Measurements from ENCODE around the gene ARTN. TPM values are rescaled to one million over a fixed set of nuclear protein-coding genes. Genes with fewer than 3 reads are reported as not detected.
A peak's percentile ranks its signal among the peaks of the same experiment; 100 is the strongest.

The ARTN gene
- total RNA-seq, 1 donor from 2014 or later = 5.7 TPM

DNA sequence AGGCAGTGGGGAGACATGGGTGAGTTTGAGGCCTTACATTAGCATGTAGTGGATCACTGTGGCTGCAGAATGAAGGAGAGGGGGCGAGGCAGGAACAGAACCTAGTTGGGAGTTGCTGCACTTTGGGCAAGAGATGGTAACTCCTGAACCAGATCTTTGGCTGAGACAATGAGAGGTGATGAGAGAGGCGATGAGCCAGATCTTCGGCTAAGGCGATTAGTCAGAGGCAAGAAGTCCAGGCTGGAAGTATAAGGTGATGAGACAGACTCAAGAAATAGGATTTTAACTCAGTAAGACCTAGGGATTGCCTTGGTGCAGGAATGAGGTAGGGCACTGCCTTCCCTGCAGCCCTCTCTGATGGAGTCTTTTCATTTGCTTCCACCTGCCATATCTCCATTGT lies 9.1 kb upstream of the ARTN start:
- no peak for DNase-seq (ENCODE audit: low spot score)

DNA sequence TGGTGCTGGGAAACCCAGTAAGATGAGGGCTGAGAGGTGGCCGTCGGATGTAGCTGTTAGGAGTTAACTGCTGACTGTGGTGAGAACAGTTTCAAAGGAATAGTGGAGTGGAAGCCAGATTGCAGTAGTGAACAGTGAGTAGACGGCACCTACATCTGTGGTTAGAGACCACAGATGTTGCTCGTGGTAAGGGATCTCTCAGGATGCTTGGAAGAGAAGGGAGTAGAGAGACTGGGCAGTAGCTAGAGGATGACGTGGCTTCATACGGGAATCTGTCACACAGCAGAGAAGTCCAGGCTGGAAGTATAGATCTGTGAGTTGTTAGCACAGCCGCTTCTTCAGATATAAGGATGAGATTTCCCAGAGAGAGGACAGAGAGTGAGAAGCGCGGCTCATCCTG lies 7.8 kb upstream of the ARTN start:
- no peak for DNase-seq (ENCODE audit: low spot score)

DNA sequence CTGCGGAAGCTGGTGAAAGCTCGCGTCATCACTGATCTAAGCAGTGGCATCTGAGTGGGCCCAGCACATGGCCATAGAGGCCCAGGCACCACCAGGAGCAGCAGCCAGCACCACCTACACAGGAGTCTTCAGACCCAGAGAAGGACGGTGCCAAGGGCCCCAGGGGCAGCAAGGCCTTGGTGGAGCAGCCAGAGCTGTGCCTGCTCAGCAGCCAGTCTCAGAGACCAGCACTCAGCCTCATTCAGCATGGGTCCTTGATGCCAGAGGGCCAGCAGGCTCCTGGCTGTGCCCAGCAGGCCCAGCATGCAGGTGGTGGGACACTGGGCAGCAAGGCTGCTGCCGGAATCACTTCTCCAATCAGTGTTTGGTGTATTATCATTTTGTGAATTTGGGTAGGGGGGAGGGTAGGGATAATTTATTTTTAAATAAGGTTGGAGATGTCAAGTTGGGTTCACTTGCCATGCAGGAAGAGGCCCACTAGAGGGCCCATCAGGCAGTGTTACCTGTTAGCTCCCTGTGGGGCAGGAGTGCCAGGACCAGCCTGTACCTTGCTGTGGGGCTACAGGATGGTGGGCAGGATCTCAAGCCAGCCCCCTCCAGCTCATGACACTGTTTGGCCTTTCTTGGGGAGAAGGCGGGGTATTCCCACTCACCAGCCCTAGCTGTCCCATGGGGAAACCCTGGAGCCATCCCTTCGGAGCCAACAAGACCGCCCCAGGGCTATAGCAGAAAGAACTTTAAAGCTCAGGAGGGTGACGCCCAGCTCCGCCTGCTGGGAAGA lies 3.2 kb upstream of the ARTN start:
- no peak for DNase-seq (ENCODE audit: low spot score)

DNA sequence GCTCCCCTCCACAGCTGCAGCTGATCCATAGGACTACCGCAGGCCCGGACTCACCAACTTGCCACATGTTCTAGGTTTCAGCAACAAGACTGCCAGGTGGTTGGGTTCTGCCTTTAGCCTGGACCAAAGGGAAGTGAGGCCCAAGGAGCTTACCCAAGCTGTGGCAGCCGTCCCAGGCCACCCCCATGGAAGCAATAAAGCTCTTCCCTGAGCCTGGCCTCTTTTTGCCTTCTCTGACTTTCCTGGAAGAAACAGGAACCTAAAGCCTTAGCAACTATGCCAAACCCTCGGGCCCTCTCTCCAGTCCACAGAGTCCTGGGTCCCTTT lies 2.7 kb upstream of the ARTN start:
- no peak for DNase-seq (ENCODE audit: low spot score)

DNA sequence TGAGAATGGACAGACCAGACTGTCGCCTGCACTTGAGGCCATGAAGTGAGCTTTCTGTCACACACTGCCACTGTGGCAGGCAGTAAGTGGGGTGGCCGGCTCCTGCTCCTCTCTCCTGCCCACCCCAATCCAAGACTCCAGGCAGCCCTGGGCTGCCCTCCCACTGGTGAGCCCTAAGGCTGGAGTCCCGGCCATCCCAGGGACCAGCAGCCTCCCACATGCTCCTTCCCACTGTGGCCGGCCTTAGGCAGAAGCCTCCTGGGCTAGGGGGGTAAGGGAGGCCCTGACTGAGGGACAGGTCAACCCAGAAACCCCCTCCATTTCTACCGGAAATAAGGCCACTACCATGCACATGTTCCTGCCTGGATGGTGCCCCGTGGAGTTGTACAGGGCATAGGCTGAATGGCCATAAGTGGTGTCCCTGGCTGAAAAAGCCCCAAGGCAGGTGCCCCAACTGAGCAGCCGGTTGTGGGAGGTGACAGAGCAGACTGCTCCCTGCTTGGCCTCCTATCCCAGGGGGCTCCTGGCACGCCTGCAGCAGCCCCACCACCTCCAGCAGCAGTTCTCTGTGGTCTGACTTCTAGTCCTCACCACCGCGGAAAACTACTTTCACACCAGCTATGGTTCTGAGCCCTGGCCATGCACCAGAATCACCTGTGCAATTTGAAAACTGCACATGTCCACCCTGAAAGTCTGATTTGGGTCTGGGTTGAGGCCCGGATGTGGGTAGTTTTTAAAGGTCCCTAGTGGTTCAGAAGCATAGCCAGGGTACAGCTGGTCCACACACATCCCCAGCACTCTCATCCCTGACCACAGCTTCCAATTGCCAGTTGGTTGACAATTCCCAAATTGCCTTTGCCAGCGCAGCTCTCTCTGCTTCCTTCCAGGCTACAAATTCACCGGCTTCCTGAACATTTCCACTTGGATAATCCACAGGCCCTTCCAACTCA lies 1.6 kb upstream of the ARTN start:
- DNase-seq (ENCODE audit: low spot score) = no peak

DNA sequence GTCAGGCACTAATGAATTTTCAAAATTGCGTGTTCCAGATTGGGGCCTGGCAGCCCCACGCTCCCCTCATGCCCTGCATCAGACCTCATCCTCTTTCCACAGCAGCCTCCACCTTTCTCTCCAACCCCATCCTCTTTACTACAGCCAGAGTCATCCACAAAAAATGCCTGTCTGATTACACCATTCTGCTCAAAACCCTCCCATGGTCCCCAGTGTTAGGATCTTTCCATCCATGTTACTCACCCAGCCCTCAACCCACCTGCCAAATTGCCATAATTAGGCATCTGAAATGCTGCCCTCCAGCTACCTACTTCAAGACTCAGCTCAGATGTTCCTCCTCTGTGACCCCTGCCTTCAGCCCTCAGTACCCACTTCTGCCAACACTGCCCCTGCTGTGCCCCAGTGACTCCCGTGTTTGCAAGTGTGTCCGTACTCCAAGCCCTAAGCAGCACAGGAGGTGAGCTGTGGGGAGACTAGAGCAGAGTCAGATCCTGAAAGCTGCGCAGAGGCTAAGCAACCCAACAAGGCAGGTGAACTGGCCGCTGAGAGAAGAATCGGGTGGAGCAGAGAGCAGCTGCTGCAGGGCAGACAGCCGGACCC lies 715 bp upstream of the ARTN start:
- DNase-seq (ENCODE audit: low spot score) = no peak

DNA sequence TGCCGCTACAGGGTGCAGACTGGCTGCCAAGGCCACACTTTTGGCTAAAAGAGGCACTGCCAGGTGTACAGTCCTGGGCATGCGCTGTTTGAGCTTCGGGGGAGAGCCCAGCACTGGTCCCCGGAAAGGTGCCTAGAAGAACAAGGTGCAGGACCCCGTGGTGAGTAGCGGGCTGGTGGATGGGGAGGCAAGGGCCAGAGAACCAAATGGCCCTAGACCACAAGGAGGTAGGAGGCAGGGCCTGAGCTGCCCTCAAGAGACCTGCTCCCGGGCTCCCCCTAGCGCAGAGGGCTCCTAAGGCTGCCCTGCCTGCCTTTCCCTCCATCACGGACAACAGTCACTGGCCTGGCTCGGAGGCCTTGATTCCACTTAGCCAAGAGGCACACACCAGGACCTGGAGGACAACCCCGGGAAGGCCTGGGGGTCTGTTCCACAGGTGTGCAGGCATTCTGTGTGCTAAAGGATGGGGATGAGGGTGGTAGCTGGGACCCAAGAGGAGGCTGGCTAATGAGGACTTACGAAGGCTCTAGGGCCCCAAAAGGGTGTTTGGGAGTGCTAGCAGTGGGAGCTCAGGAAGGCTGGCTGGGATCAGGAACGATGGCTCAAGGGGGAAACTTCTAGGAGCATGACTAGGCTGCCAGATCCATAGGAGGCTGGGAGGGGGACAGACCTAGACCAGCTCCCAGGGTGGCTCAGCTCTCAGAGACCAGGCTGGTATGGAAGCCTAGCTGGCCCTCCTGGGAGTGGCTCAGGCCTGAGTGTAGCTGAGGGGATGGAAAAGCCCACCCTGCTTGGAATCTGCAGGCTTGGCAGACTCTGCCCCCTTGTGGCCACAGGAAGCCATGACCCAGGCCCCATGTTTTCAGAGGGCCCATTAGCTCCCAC lies 742 bp downstream of the ARTN start:
- DNase-seq (ENCODE audit: low spot score) = peak; percentile 61

DNA sequence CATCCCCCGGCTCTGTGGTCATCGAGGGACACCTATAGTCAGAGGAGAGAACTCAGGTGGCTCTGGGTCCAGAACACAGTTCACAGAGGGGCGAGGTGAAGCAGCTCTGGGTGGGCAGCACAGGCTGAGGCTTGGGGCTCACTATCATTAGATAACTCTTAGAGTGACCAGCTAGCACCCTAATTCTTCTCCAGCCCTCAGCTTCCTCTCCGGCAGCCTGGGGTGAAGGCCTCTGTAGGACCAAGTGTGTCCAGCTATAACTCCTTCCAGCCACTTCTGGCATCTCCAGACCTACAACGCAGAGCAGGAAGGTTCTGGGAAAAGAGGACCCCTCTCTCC lies 1.4 kb downstream of the ARTN start:
- no peak for DNase-seq (ENCODE audit: low spot score)

DNA sequence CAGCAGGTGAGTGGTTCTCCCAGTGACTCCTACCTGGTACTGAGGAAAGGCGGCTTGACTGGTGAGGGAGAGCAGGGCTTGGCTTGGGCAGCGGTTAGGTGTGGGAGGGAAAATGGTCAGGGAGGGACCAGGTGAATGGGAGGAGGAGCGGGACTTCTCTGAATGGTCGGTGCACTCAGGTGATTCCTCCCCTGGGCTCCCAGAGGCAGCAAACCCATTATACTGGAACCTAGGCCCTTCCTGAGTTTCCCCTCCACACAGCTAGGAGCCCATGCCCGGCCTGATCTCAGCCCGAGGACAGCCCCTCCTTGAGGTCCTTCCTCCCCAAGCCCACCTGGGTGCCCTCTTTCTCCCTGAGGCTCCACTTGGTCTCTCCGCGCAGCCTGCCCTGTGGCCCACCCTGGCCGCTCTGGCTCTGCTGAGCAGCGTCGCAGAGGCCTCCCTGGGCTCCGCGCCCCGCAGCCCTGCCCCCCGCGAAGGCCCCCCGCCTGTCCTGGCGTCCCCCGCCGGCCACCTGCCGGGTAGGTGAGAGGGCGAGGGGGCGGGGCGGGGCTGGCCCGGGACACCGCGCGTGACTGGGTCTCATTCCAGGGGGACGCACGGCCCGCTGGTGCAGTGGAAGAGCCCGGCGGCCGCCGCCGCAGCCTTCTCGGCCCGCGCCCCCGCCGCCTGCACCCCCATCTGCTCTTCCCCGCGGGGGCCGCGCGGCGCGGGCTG lies 2.3 kb downstream of the ARTN start:
- peak; percentile 70 for DNase-seq (ENCODE audit: low spot score)

DNA sequence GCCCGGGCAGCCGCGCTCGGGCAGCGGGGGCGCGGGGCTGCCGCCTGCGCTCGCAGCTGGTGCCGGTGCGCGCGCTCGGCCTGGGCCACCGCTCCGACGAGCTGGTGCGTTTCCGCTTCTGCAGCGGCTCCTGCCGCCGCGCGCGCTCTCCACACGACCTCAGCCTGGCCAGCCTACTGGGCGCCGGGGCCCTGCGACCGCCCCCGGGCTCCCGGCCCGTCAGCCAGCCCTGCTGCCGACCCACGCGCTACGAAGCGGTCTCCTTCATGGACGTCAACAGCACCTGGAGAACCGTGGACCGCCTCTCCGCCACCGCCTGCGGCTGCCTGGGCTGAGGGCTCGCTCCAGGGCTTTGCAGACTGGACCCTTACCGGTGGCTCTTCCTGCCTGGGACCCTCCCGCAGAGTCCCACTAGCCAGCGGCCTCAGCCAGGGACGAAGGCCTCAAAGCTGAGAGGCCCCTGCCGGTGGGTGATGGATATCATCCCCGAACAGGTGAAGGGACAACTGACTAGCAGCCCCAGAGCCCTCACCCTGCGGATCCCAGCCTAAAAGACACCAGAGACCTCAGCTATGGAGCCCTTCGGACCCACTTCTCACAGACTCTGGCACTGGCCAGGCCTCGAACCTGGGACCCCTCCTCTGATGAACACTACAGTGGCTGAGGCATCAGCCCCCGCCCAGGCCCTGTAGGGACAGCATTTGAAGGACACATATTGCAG lies 3.0 kb downstream of the ARTN start:
- no peak for DNase-seq (ENCODE audit: low spot score)

DNA sequence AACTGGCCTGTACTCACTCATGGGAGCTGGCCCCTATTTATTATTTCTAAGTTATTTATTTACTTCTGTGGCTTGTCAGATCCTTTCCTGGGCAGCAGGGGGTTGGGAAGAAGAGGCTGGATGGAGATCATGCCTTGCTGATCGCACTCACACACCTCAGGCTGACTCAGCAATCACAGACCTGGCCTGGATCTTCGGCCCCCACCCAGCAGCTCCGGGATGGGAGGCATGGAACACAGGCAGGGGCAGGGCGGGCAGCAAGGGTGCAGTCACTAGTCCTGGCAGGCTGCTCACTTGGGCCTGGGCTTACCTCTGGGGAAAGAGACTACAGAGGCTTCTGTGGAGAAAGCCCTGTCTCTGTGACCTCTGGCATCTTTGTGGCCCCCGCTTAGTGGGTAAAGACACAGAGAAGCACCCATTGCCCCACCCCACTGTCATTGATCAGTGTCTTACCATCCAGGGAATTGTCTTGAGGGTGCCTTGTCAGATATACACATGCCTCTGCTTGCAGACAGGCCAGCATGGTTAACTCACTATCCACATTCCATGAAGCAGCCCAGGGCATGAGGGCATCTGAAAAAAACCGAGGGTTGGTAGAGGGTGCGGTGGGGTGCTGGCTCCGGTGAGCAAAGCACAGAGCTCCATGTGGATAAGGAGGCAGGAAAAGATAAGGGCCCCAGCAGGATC lies 3.7 kb downstream of the ARTN start:
- DNase-seq (ENCODE audit: low spot score) = no peak

DNA sequence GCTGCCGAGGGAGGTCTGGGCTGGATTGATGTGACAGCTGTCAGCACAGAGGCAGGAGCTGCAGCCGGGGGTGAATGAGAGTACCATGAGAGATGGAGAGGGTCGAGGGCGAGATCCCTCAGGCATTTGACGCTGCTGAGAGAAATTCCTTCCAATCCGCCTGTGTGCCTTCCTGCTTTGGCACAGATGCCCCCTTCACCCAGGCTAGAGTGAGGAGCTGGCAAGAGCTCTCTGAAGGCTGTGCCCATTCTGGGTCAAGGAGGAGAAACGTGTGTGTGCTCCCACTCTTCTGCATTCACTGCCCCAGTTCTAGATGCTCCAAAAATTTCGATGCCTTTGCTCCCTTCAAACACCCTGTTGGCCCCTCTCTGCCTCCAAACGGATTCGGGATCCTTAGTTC lies 4.8 kb downstream of the ARTN start:
- no peak for DNase-seq (ENCODE audit: low spot score)

DNA sequence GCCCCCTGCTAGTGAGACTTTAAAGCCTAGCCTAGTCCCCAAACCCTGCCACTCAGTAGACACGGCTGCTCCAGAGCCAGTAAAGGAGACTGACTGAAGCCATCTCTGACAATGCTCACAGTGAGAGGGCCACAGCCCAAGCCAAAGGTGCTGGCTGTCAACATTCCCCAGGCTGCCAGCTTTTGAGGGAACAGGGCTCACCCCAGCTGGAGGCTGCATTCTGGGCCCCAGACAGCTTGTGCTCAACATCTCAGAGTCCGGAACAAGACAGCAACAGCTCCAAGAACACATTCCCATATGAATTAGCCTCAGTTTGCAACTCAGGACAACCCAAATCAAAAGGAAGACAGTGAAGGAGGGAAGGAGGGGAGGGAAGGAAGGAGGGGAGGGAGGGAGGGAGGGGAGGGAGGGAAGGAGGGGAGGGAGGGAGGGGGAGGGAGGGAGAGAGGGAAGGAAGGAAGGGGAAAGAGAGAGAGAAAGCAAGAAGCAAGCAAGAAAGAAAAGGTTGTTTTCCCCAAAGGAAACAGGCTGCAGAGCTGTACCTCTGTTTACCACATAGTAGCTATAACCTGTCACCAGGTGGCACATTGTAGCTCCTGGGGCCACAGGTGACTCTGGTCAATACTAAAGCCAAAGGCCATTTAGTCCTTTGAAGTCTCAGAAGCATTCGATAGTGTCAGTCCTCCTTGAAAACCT lies 5.4 kb downstream of the ARTN start:
- no peak for DNase-seq (ENCODE audit: low spot score)

DNA sequence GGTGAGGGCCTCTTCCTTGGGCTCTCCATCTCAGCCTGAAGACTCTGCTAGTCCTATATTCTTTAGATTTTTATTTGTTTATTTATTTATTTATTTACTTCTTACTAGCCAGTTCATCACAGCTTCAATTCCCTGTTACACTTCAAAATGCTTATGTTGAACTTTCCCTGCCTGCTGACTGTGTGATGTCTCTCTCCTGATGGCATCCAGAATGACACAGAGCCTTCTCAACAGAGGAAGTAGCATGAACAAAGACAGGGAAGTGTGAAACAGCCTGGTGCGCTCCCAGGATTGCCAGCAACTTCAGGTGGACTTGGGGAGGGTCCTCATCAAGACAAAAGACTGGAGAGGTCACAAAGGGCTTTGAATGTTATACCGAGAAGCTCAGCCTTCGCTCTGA lies 8.8 kb downstream of the ARTN start:
- no peak for DNase-seq (ENCODE audit: low spot score)

DNA sequence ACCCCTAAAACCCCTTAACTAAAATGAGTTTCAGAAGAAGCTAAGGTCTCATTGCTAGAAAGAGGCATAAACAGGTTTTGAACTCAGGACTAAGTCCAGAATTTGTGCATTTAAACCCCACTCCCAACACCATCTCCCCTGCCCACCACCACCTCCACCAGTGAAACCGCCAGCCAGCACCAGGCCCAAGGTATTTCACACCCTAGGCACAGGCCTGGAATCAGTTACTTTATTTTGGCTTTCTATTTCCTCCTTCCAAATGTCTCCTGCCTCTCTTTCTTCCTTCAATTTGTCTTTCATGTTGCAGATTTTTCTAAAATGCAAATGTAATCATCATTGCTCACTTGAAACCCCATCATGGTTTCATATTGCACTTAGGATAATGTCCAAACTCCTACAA lies 11.3 kb downstream of the ARTN start:
- DNase-seq (ENCODE audit: low spot score) = no peak

DNA sequence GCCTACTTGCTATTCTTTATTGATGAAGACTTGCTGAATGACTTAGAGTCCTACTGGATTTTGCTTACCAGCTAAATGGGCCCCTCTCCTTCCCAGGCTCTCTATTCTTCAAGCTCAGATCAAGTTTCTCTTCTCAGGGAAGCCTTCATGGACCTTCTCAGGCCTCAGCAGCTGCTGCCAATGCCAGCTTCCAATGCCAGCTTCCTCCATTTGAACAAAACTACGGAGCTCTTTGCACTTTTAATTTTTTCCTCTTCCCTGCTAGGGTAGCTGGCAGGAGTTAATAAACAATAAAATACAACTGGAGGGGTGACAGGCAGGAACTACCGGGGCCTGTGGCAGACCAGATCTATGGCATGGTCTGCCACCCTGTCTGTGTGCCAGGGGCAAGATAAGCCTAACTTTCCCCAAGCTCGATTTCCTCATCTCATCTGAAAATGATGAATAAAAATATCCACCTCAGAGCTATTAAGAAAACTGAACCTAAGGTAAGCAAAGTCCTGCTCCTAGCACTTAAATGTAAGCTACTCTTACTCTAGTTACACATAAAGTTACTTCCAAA lies 12.2 kb downstream of the ARTN start:
- DNase-seq (ENCODE audit: low spot score) = no peak

DNA sequence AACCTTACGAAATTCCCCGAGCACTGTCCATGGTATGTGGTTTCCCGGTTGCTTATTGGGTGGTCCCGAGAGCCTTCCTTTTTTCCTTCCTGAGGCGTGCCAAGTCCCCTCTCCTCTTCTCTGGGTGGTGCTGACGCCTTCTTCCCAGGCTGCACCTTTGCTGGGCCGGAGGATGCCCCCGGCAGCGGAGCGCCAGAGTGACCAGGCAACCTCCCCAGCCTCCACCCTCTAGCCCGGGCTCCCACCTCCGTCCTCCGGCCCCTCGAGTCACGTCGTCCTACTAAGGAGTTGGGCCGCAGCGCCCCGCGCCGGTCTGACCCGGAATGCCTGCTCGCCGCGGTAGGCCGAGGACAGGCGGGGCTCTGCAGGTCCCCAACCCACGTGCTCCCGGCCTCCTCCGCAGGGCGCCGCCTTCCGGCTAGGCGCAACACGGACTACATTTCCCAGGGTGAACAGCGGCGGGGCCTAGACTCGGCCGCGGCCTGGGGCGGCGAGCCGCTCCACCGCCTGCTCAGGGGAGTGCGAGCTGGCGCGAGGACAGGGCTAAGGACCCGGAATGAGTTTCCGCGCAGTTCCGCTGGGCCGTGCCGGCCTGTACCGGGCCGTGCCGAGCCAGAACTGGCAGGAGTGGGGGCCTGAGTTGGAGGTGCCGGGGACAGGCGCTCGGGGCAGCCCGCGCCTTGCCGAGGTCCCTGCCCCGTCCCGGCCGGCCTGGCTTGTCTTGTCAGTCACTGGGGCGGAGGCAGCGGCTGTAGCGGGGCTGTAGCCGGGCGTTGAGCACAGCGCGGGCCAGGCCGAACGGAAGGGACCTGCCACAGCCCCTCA lies 12.8 kb downstream of the ARTN start, which contains the start of gene IPO13:
IPO13 (plus strand) TSS at position 715 of the 825 bp plus-strand sequence. CDS start 651 bp downstream, outside the sequence.
- peak; percentile 94 for DNase-seq (ENCODE audit: low spot score)
